GM18517 (cell line): ENCODE measurements around the gene MCTP1.
"Not testable (repeated sequence)": the region's sequence is repeated elsewhere in the genome, so short reads cannot be mapped to it uniquely, and the experiment has no call there.

Source experiments
- ATAC-seq: cut with Tn5 transposase; IDR thresholded peaks from one replicate; pipeline ENCODE4 v1.9.1; 2021; ENCODE audit warnings: mild to moderate bottlenecking, moderate library complexity; ENCODE audit not compliant: unreplicated experiment

MCTP1 gene

GRCh38 chr5:95042037-95042436 lies 242.9 kb downstream of the MCTP1 start:
- ATAC-seq: no peak

DNA sequence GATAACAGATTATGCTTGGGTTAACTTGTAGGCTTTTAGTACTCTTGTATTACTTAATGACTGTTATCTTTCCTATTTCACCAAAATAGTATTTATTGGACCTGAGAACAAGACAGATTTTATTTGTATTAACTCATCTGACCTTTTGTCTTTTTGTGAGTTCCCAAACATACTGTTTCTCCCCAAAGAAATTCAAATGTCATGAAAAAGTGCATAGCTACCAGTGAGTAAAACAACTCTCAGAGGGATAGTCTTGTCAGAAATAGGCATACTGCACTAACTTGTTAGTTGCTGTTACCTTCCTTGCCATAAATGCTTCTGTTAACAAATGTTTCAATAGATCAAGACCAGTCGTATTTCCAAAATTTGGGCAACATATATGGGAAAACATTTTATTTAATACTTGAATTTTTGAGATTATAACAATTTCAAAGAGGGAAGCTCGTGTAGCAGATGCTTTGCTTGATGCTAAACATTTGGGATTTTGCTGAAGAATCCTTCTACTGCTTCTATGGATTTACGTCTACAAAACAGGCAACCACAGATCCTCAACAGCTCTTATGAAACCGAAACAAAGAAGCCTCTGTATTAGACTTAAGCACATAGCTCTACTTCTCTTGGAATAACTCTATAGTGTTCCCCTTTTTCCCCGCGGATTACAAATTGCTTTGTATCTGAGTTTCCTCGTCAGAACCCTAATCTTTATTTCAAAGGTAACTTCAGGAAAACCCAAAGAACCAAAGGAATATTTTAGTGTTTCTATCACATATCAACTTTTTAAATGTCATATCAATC lies 248.8 kb downstream of the MCTP1 start:
- ATAC-seq: no peak

DNA sequence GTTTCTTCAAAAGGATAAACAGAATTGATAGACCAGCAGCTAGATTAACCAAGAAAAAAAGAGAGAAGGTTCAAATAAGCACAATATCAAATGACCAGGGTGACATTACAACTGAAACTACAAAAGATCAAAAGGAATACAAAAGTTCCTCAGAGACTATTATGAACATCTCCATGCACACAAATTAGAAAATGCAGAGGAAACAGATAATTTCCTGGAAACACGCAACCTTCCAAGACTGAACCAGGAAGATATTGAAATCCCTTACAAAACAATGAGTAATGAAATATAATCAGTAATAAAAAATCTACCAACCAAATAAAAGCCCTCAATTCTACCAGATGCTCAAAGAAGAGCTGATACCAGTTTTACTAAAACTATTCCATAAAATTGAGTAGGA lies 252.1 kb downstream of the MCTP1 start:
- ATAC-seq: no peak

- ATAC-seq: no peak
Observed at GRCh38 chr5:95029569-95030366, 255.1 kb downstream of the MCTP1 start.

DNA sequence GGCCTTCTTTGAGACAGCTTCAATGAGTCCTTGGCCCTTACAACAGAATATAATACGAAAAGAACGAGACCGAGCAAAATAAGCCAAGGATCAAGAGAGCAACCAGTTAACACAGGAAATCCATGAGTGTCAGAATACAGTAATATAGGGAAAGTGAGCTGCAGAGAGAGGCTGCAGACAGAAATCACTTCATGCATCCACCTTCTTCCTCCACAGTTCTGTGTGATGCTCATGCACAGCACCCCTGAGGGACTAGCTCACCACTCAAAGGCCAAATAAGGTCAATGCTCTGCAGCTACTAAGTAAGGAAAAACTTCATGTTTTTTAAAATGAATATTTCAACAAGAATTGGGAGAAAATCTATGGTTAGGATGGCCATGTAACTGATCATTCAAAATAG lies 257.1 kb downstream of the MCTP1 start:
- ATAC-seq: no peak

- ATAC-seq: peak; percentile 28
Observed at GRCh38 chr5:95027151-95027721, 257.7 kb downstream of the MCTP1 start.

DNA sequence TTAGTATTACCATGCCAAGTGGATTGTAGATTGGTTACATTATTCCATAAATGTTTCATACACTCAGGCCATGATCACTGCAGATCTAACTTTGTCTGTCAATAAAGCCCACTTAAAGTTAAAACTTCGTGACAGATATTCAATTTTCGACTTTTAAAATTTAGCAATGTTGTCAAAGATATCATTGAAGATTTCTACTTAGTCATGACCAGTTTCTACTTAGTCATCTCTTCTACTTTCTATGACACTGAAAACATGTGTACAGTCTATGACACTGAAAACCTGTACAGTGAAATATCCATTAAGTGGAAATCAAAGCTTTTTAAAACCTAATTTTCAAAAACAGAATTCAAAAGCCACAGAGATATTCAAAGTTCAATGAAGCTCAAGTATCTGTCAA lies 258.2 kb downstream of the MCTP1 start:
- ATAC-seq: no peak

GRCh38 chr5:95022967-95023695 lies 261.8 kb downstream of the MCTP1 start:
- ATAC-seq: peak; percentile 78

- ATAC-seq: no peak
Observed at GRCh38 chr5:95020345-95020744, 264.5 kb downstream of the MCTP1 start.

GRCh38 chr5:95018946-95019345 lies 265.9 kb downstream of the MCTP1 start:
- no peak for ATAC-seq

- ATAC-seq: no peak
Observed at GRCh38 chr5:95018511-95018910, 266.4 kb downstream of the MCTP1 start.

- no peak for ATAC-seq
Observed at GRCh38 chr5:95009812-95010211, 275.1 kb downstream of the MCTP1 start.

DNA sequence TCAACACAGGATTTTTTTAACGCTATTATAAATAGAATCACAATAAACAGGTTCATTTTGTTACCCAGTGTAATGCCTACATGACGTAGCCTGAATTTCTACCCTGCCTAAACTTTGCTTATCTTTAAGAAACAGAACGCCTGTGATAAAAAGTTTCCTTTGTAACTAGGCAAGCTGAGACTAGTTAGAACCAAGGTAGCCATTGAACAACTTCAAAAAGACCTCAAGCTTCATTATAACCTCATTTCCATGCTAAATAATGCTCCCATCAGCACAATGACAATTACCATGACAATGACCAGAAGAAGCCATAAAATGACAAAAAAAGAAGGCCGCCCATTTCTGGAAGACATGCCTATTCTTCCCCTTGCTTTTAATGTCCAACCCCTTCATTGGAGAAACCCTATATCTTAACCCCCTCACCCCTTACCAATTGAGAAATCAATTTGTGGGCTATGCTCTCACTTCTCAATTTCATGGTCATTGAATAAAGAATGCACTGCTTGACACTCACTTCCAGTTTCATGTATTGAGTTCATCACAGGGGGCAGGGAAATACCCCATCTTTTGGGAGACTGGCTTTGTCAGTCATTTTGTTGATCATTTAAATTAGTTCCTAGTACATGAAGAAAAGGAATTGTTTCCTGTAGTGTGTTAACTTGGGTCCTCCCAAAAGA lies 276.8 kb downstream of the MCTP1 start:
- peak; percentile 66 for ATAC-seq

- ATAC-seq: no peak
Observed at GRCh38 chr5:95005811-95006210, 279.1 kb downstream of the MCTP1 start.

GRCh38 chr5:94998670-94999069 lies 286.2 kb downstream of the MCTP1 start:
- ATAC-seq: no peak

- ATAC-seq: not testable (repeated sequence)
Observed at GRCh38 chr5:94994537-94994936, 290.4 kb downstream of the MCTP1 start.

- ATAC-seq: no peak
Observed at GRCh38 chr5:94993491-94993890, 291.4 kb downstream of the MCTP1 start.

DNA sequence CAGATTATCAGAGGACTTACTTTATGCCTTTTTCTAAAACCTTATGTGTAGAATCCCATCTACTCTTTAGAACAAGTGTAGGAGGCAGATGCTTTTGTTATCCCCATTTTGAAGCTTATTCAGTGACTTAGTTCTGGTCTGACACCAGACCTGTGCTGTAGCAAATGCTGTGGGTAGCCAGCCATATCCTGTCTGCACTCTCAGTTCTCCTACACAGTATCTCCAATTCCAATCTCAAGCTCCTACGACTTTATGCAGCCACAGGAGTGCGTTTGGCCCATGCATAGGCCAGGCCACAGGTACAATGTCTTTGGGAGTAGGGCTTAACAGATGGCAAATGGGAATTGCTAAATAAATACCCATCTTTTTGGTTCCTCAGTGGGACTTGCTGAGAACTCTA lies 292.6 kb downstream of the MCTP1 start:
- no peak for ATAC-seq

GRCh38 chr5:94983861-94984535 lies 300.9 kb downstream of the MCTP1 start:
- no peak for ATAC-seq

DNA sequence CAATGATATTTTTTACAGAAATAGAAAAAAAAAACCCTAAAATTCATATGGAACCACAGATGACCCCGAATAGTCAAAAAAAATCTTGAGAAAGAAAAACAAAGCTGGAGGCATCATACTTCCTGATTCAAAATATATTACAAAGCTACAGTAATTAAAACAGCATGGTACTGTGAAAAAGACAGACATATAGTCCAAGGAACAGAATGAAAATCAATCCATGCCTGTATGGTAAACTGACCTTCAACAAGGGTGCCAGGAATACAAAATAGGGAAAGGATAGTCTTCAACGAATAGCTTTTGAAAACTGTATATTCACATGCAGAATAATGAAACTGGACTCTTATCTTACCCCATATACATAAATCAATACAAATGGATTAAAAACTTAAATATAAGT lies 307.5 kb downstream of the MCTP1 start:
- no peak for ATAC-seq
